GM23338 (cell line): Measurements from ENCODE around the gene HYAL1. TPM values are rescaled to one million over a fixed set of nuclear protein-coding genes. Genes with fewer than 3 reads are reported as not detected.
A peak's percentile ranks its signal among the peaks of the same experiment; 100 is the strongest.

Experiments used
- ATAC-seq: fragments of 200-7000 bp; cut with Tn5 transposase; 3 replicates; pipeline ENCODE4 v1.9.1; 2020
- DNase-seq: peaks from one replicate; pipeline ENCODE4 v3.0.0-alpha.2; 2015; ENCODE audit warnings: low spot score
- H2AFZ ChIP-seq: fragments of 200-600 bp; sonication (generic); 2 replicates; pipeline ENCODE4 v1.8.0; 2016; ENCODE audit warnings: antibody characterized with exemption, mild to moderate bottlenecking, moderate library complexity
- H3F3A ChIP-seq: fragments of 200-600 bp; sonication (generic); replicated peaks from 2 replicates; pipeline ENCODE4 v1.8.0; 2017; ENCODE audit warnings: antibody characterized with exemption, mixed run types, low read depth
- H3K27ac ChIP-seq: fragments of 200-600 bp; sonication (generic); 2 replicates; pipeline ENCODE4 v1.6.1; 2016; ENCODE audit warnings: low read depth
- H3K27me3 ChIP-seq: fragments of 200-600 bp; sonication (generic); 2 replicates; pipeline ENCODE4 v1.8.0; 2016; ENCODE audit warnings: mild to moderate bottlenecking, mixed run types, moderate library complexity; ENCODE audit not compliant: insufficient read depth
- H3K36me3 ChIP-seq: fragments of 200-600 bp; sonication (generic); 2 replicates; pipeline ENCODE4 v1.8.0; 2016; ENCODE audit warnings: mild to moderate bottlenecking; ENCODE audit not compliant: insufficient read depth
- H3K4me1 ChIP-seq: fragments of 200-600 bp; sonication (generic); 2 replicates; pipeline ENCODE4 v1.8.0; 2016; ENCODE audit warnings: mild to moderate bottlenecking, moderate library complexity; ENCODE audit not compliant: insufficient read depth
- H3K4me2 ChIP-seq: fragments of 200-600 bp; sonication (generic); 2 replicates; pipeline ENCODE4 v1.7.1; 2017; ENCODE audit warnings: mixed run types
- H3K4me3 ChIP-seq: fragments of 200-600 bp; sonication (generic); 2 replicates; pipeline ENCODE4 v1.6.1; 2016; ENCODE audit warnings: mixed run types
- H3K79me2 ChIP-seq: fragments of 200-600 bp; sonication (generic); replicated peaks from 2 replicates; pipeline ENCODE4 v1.8.0; 2017; ENCODE audit warnings: mild to moderate bottlenecking; ENCODE audit not compliant: insufficient read depth
- H3K9me2 ChIP-seq: fragments of 200-600 bp; sonication (generic); 2 replicates; pipeline ENCODE4 v1.8.0; 2017; ENCODE audit not compliant: insufficient read depth
- H4K20me1 ChIP-seq: fragments of 200-600 bp; sonication (generic); replicated peaks from 2 replicates; pipeline ENCODE4 v1.8.0; 2017; ENCODE audit warnings: mild to moderate bottlenecking; ENCODE audit not compliant: insufficient read depth
- H3K27ac Mint-ChIP-seq: 2 replicates; pipeline ENCODE4 v1.8.0; 2020; ENCODE audit warnings: inconsistent platforms, mild to moderate bottlenecking, moderate library complexity, mixed read lengths
- H3K27me3 Mint-ChIP-seq: 3 replicates; pipeline ENCODE4 v1.8.0; 2022; ENCODE audit warnings: low read depth, mild to moderate bottlenecking, moderate library complexity, mixed read lengths, inconsistent platforms; ENCODE audit not compliant: insufficient read depth, poor library complexity
- H3K36me3 Mint-ChIP-seq: 3 replicates; pipeline ENCODE4 v1.8.0; 2021; ENCODE audit warnings: low read depth, mild to moderate bottlenecking, inconsistent platforms, moderate library complexity, mixed read lengths
- H3K4me1 Mint-ChIP-seq: 3 replicates; pipeline ENCODE4 v1.8.0; 2020; ENCODE audit warnings: mild to moderate bottlenecking, inconsistent platforms, mixed read lengths
- H3K4me3 Mint-ChIP-seq: 3 replicates; pipeline ENCODE4 v1.8.0; 2021; ENCODE audit warnings: moderate library complexity, mild to moderate bottlenecking, inconsistent platforms, mixed read lengths
- H3K9me3 Mint-ChIP-seq: 3 replicates; pipeline ENCODE4 v1.8.0; 2020; ENCODE audit warnings: moderate library complexity, mild to moderate bottlenecking, inconsistent platforms, mixed read lengths
- CREB1 ChIP-seq: fragments of 250-450 bp; sonication (Bioruptor Pico); IDR thresholded peaks from 2 replicates; pipeline ENCODE4 v1.5.0; 2020; ENCODE audit warnings: low read depth, mild to moderate bottlenecking, moderate library complexity
- ETS1 ChIP-seq: IDR thresholded peaks from 2 replicates; pipeline ENCODE4 v1.6.1; 2016; ENCODE audit warnings: antibody characterized with exemption
- EZH2 ChIP-seq: fragments of 200-600 bp; sonication (generic); IDR thresholded peaks from one replicate; pipeline ENCODE4 v1.8.0; 2017; ENCODE audit warnings: antibody characterized with exemption, mild to moderate bottlenecking, low read depth; ENCODE audit not compliant: unreplicated experiment
- EZH2phosphoT487 ChIP-seq: fragments of 200-600 bp; sonication (generic); IDR thresholded peaks from one replicate; pipeline ENCODE4 v1.8.1; 2018; ENCODE audit warnings: antibody characterized with exemption; ENCODE audit not compliant: unreplicated experiment
- JUNB ChIP-seq: IDR thresholded peaks from one replicate; pipeline ENCODE4 v1.6.1; 2016; ENCODE audit warnings: antibody characterized with exemption; ENCODE audit not compliant: unreplicated experiment
- NANOG ChIP-seq: IDR thresholded peaks from 2 replicates; pipeline ENCODE4 v1.6.1; 2016; ENCODE audit warnings: antibody characterized with exemption, borderline replicate concordance
- POLR2AphosphoS5 ChIP-seq: IDR thresholded peaks from 2 replicates; pipeline ENCODE4 v1.6.1; 2016; ENCODE audit warnings: antibody characterized with exemption, low read depth
- REST ChIP-seq: IDR thresholded peaks from one replicate; pipeline ENCODE4 v1.6.1; 2018; ENCODE audit warnings: antibody characterized with exemption; ENCODE audit not compliant: unreplicated experiment
- STAT1 ChIP-seq: IDR thresholded peaks from one replicate; pipeline ENCODE4 v1.6.1; 2016; ENCODE audit warnings: antibody characterized with exemption; ENCODE audit not compliant: unreplicated experiment
- ZNF114 ChIP-seq: fragments of 250-450 bp; sonication (Bioruptor Pico); IDR thresholded peaks from 2 replicates; pipeline ENCODE4 v1.5.0; 2020; ENCODE audit warnings: mild to moderate bottlenecking, moderate library complexity
- ZNF331 ChIP-seq: fragments of 250-450 bp; sonication (Bioruptor Pico); IDR thresholded peaks from 2 replicates; pipeline ENCODE4 v1.5.0; 2020; ENCODE audit warnings: low read depth, mild to moderate bottlenecking, moderate library complexity
- polyA plus RNA-seq: library from polyadenylated mRNA; unstranded; fragments of >200 nt; fragmentation: Nextera tagmentation; extraction: Ambion mirVana; gene quantifications from 2 replicates; pipeline ENCODE4 v1.2.1, GENCODE V29; 2016
- total RNA-seq: library from RNA; depleted of rRNA; stranded (reverse); fragments of >200 nt; shearing (Covaris generic); gene quantifications from 2 replicates; pipeline ENCODE4 v1.2.3, GENCODE V29; 2014
- TF ChIP-seq, protein P1 (sequence below): fragments of 250-450 bp; sonication (Bioruptor Pico); IDR thresholded peaks from 2 replicates; pipeline ENCODE4 v1.5.0; 2020; ENCODE audit warnings: mild to moderate bottlenecking, moderate library complexity
- TF ChIP-seq, protein P2 (sequence below), 2 experiments: fragments of 200-600 bp in 1 of 2; sonication (generic) in 1 of 2; conservative IDR thresholded peaks; 2 replicates each; pipeline versions ENCODE4 v1.5.1 to v1.6.1; 2016 to 2017; ENCODE audit warnings: antibody characterized with exemption in 2 of 2, low read depth in 2 of 2, mild to moderate bottlenecking in 2 of 2, moderate library complexity in 1 of 2

HYAL1 gene
- total and polyA plus RNA-seq, 2 experiments from 2014 or later, result 2.1 to 5.0 TPM

DNA sequence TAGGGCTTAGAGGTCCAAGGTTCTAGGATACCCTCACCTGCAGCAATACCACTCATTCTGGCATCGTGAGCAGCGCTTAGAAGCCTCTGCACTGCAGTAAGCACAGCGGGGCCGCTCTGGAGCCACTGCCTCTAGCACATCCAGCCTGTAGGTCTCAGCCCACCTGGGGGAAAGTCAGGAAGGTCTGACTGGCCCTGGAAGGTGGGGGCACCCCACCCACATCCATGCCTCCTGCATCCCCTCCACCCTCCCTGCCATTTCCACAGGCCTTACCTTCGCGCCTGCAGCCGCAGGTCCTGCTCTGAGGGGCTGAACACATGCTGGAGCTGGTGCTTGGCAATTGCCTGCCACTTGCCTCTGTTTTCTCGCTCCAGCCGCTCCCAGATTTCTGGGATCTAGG, 38.2 kb upstream of the HYAL1 start:
- H3K9me3 Mint-ChIP-seq, result peaks cover 3% of the 10 kb centered on the region; the same call in 1 of the 3 replicates
- peaks cover 13% of the 10 kb centered on the region for H3K4me1 ChIP-seq
- H3K79me2 ChIP-seq, result peaks cover 3% of the 10 kb centered on the region; the same call in 1 of the 2 replicates
- DNase-seq, result no peak
- peak overlapping the region; percentile 85; the same call in 1 of the 2 replicates for H2AFZ ChIP-seq
- H3K4me1 Mint-ChIP-seq, result peaks cover 25% of the 10 kb centered on the region
- peak overlapping the region; percentile 65 for H3K4me3 ChIP-seq
- H3K4me3 Mint-ChIP-seq, result peak overlapping the region; percentile 67; the same call in 2 of the 3 replicates
- no peaks in the 10 kb centered on the region for H3K36me3 ChIP-seq
- H3K27ac ChIP-seq, result no peak overlapping the region
- H3K27me3 ChIP-seq, result peaks cover 74% of the 10 kb centered on the region
- peaks cover 81% of the 10 kb centered on the region for H3K27me3 Mint-ChIP-seq
- H3K36me3 Mint-ChIP-seq, result no peaks in the 10 kb centered on the region; the same call in 2 of the 3 replicates
- 0 out of 2 replicates have a peak, but pooled peaks cover under 1% of the 10 kb centered on the region for H4K20me1 ChIP-seq
- TF ChIP-seq REST (no peak), ZNF114 (no peak), POLR2AphosphoS5 (no peak), JUNB (no peak), NANOG (no peak), EZH2phosphoT487 (no peak), STAT1 (no peak), ZNF331 (CRISPR knock-in tag) (no peak), EZH2 (no peak), CREB1 (CRISPR knock-in tag) (no peak), ETS1 (no peak)
- TF ChIP-seq, protein P1, sequence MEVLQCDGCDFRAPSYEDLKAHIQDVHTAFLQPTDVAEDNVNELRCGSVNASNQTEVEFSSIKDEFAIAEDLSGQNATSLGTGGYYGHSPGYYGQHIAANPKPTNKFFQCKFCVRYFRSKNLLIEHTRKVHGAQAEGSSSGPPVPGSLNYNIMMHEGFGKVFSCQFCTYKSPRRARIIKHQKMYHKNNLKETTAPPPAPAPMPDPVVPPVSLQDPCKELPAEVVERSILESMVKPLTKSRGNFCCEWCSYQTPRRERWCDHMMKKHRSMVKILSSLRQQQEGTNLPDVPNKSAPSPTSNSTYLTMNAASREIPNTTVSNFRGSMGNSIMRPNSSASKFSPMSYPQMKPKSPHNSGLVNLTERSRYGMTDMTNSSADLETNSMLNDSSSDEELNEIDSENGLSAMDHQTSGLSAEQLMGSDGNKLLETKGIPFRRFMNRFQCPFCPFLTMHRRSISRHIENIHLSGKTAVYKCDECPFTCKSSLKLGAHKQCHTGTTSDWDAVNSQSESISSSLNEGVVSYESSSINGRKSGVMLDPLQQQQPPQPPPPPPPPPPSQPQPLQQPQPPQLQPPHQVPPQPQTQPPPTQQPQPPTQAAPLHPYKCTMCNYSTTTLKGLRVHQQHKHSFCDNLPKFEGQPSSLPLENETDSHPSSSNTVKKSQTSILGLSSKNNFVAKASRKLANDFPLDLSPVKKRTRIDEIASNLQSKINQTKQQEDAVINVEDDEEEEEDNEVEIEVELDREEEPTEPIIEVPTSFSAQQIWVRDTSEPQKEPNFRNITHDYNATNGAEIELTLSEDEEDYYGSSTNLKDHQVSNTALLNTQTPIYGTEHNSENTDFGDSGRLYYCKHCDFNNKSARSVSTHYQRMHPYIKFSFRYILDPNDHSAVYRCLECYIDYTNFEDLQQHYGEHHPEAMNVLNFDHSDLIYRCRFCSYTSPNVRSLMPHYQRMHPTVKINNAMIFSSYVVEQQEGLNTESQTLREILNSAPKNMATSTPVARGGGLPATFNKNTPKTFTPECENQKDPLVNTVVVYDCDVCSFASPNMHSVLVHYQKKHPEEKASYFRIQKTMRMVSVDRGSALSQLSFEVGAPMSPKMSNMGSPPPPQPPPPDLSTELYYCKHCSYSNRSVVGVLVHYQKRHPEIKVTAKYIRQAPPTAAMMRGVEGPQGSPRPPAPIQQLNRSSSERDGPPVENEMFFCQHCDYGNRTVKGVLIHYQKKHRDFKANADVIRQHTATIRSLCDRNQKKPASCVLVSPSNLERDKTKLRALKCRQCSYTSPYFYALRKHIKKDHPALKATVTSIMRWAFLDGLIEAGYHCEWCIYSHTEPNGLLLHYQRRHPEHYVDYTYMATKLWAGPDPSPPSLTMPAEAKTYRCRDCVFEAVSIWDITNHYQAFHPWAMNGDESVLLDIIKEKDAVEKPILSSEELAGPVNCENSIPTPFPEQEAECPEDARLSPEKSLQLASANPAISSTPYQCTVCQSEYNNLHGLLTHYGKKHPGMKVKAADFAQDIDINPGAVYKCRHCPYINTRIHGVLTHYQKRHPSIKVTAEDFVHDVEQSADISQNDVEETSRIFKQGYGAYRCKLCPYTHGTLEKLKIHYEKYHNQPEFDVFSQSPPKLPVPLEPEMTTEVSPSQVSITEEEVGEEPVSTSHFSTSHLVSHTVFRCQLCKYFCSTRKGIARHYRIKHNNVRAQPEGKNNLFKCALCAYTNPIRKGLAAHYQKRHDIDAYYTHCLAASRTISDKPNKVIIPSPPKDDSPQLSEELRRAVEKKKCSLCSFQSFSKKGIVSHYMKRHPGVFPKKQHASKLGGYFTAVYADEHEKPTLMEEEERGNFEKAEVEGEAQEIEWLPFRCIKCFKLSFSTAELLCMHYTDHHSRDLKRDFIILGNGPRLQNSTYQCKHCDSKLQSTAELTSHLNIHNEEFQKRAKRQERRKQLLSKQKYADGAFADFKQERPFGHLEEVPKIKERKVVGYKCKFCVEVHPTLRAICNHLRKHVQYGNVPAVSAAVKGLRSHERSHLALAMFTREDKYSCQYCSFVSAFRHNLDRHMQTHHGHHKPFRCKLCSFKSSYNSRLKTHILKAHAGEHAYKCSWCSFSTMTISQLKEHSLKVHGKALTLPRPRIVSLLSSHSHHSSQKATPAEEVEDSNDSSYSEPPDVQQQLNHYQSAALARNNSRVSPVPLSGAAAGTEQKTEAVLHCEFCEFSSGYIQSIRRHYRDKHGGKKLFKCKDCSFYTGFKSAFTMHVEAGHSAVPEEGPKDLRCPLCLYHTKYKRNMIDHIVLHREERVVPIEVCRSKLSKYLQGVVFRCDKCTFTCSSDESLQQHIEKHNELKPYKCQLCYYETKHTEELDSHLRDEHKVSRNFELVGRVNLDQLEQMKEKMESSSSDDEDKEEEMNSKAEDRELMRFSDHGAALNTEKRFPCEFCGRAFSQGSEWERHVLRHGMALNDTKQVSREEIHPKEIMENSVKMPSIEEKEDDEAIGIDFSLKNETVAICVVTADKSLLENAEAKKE, result no peak
- TF ChIP-seq, protein P2, sequence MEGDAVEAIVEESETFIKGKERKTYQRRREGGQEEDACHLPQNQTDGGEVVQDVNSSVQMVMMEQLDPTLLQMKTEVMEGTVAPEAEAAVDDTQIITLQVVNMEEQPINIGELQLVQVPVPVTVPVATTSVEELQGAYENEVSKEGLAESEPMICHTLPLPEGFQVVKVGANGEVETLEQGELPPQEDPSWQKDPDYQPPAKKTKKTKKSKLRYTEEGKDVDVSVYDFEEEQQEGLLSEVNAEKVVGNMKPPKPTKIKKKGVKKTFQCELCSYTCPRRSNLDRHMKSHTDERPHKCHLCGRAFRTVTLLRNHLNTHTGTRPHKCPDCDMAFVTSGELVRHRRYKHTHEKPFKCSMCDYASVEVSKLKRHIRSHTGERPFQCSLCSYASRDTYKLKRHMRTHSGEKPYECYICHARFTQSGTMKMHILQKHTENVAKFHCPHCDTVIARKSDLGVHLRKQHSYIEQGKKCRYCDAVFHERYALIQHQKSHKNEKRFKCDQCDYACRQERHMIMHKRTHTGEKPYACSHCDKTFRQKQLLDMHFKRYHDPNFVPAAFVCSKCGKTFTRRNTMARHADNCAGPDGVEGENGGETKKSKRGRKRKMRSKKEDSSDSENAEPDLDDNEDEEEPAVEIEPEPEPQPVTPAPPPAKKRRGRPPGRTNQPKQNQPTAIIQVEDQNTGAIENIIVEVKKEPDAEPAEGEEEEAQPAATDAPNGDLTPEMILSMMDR (conservative IDR thresholded peaks at IDR 0.05; ENCODE audit: low read depth in 2 of 2), result no peak
- ATAC-seq, result no peak
- peak overlapping the region; percentile 90 for H3K4me2 ChIP-seq
- H3K27ac Mint-ChIP-seq, result no peak overlapping the region
- no peaks in the 10 kb centered on the region for H3K9me2 ChIP-seq
- peaks cover 33% of the 10 kb centered on the region for H3F3A ChIP-seq
